Panc1 (cell line): ENCODE results near the gene CD4. TPM values are rescaled to one million over a fixed set of nuclear protein-coding genes. Genes with fewer than 3 reads are reported as not detected.

Experiments
- ATAC-seq: fragments of 200-7000 bp; cut with Tn5 transposase; 2 replicates; pipeline ENCODE4 v1.9.1; 2020; ENCODE audit warnings: mild to moderate bottlenecking, moderate library complexity
- BruUV-seq: library from RNA; stranded (reverse); fragments of 400-500 nt; replicated peaks from 2 replicates; lab custom pipeline; 2021; lab: Mats Ljungman, UMichigan
- CTCF ChIA-PET: fragments of 300-600 bp; sonication (Branson Sonifier 250); formaldehyde crosslinking; loops from one replicate; lab custom pipeline; 2022; ENCODE audit warnings: antibody characterized with exemption; lab: Charles Lee
- POLR2A ChIA-PET: fragments of 300-600 bp; sonication (Branson Sonifier 250); formaldehyde crosslinking; loops from one replicate; lab custom pipeline; 2022; ENCODE audit warnings: antibody characterized with exemption; lab: Charles Lee
- DNase-seq: peaks from one replicate; pipeline ENCODE4 v3.0.0-alpha.2; 2010; ENCODE audit warnings: low read depth, low spot score
- H3K27ac ChIP-seq: 2 replicates; pipeline ENCODE4 v1.5.1; 2011; ENCODE audit warnings: mild to moderate bottlenecking, low read length, inconsistent platforms
- H3K27me3 ChIP-seq: fragments of 200-500 bp; sonication (Bioruptor generic); 2 replicates; pipeline ENCODE4 v1.6.0; 2014; ENCODE audit warnings: low read length, inconsistent platforms; ENCODE audit not compliant: control insufficient read depth, insufficient read depth
- H3K36me3 ChIP-seq: fragments of 200-500 bp; sonication (Bioruptor generic); 2 replicates; pipeline ENCODE4 v1.5.1; 2014; ENCODE audit warnings: inconsistent platforms, mild to moderate bottlenecking, low read length, moderate library complexity; ENCODE audit not compliant: control insufficient read depth, insufficient read depth
- H3K4me1 ChIP-seq: 2 replicates; pipeline ENCODE4 v1.5.1; 2011; ENCODE audit warnings: inconsistent platforms, mild to moderate bottlenecking, low read length, moderate library complexity; ENCODE audit not compliant: control insufficient read depth, insufficient read depth
- H3K4me3 ChIP-seq, 2 experiments: 2 replicates each; pipeline ENCODE4 v1.5.1; 2011 to 2012; ENCODE audit warnings: low read depth in 2 of 2, low read length in 2 of 2, mild to moderate bottlenecking in 2 of 2, inconsistent platforms in 1 of 2, moderate library complexity in 1 of 2
- H3K9me3 ChIP-seq: fragments of 200-500 bp; sonication (Bioruptor generic); 2 replicates; pipeline ENCODE4 v1.5.1; 2014; ENCODE audit warnings: low read depth, mild to moderate bottlenecking, inconsistent platforms, low read length, moderate library complexity; ENCODE audit not compliant: control insufficient read depth, insufficient read depth
- CTCF ChIP-seq: fragments of 450-650 bp; IDR thresholded peaks from 2 replicates; pipeline ENCODE4 v1.5.1; 2017; ENCODE audit warnings: mild to moderate bottlenecking
- POLR2AphosphoS5 ChIP-seq: IDR thresholded peaks from 2 replicates; pipeline ENCODE4 v1.6.1; 2012; ENCODE audit warnings: mild to moderate bottlenecking, low read depth, low read length, moderate library complexity
- REST ChIP-seq, 2 experiments: IDR thresholded peaks; 2 replicates each; pipeline ENCODE4 v1.6.1; 2011 to 2012; ENCODE audit warnings: low read depth in 2 of 2, control low read depth in 1 of 2, low read length in 1 of 2, mild to moderate bottlenecking in 1 of 2, moderate library complexity in 1 of 2; ENCODE audit not compliant: insufficient read depth in 1 of 2
- SIN3A ChIP-seq: IDR thresholded peaks from 2 replicates; pipeline ENCODE4 v1.6.1; 2012; ENCODE audit warnings: low read depth, mild to moderate bottlenecking, low read length, moderate library complexity, borderline replicate concordance; ENCODE audit not compliant: insufficient read depth
- TCF7L2 ChIP-seq: IDR thresholded peaks from 2 replicates; pipeline ENCODE4 v1.6.1; 2011; ENCODE audit warnings: mild to moderate bottlenecking, low read depth, low read length, inconsistent platforms
- in situ Hi-C: cut with HindIII; loops from 2 replicates; pipeline ENCODE4 v1.10.0; 2016; ENCODE audit warnings: low sequenced_read_pairs, low pct_unique_long_range_greater_than_20kb
- intact Hi-C: fragments of 100-400 bp; cut with micrococcal nuclease; formaldehyde crosslinking; loops from one replicate; pipeline ENCODE4 v1.10.0; 2022; ENCODE audit not compliant: unreplicated experiment
- total RNA-seq: library from RNA; stranded (reverse); gene quantifications from one replicate; pipeline ENCODE4 v1.2.1, GENCODE V29; 2021; ENCODE audit not compliant: unreplicated experiment

Gene CD4
- total RNA-seq, 1 experiment from 2014 or later, result 0.23 TPM

GRCh38 chr12:6830999-6831398 lies 41.7 kb downstream of the CD4 start:
- TF ChIP-seq POLR2AphosphoS5, result no peak
- TF ChIP-seq TCF7L2, result no peak
- no peak for TF ChIP-seq SIN3A
- no peak for TF ChIP-seq REST (IDR thresholded peaks at IDR 0.05; ENCODE audit: insufficient read depth in 1 of 2, low read depth in 2 of 2, low read length in 1 of 2)
- TF ChIP-seq CTCF, result no peak
- no peaks in the 10 kb centered on the region for H3K36me3 ChIP-seq
- no peak overlapping the region for H3K27ac ChIP-seq
- ATAC-seq (no peak), DNase-seq (no peak)
- no peaks in the 10 kb centered on the region for H3K9me3 ChIP-seq
- H3K27me3 ChIP-seq, result no peaks in the 10 kb centered on the region
- H3K4me1 ChIP-seq, result peaks cover 4% of the 10 kb centered on the region; the same call in 1 of the 2 replicates
- in situ Hi-C loops (no loop called here), intact Hi-C loops (no loop called here)
- CTCF ChIA-PET, result no interaction called here
- H3K4me3 ChIP-seq, result no peak overlapping the region
- no TSS peak for BruUV-seq
- POLR2A ChIA-PET, result no interaction called here

- DNase-seq, result no peak
- no peaks in the 10 kb centered on the region for H3K27me3 ChIP-seq
- intact Hi-C loops (no loop called here), in situ Hi-C loops (no loop called here)
- TF ChIP-seq POLR2AphosphoS5 (no peak), CTCF (no peak), SIN3A (no peak), TCF7L2 (no peak), REST (IDR thresholded peaks at IDR 0.05; ENCODE audit: insufficient read depth in 1 of 2, low read depth in 2 of 2, low read length in 1 of 2) (no peak)
- H3K4me1 ChIP-seq, result peaks cover 4% of the 10 kb centered on the region; the same call in 1 of the 2 replicates
- H3K36me3 ChIP-seq, result no peaks in the 10 kb centered on the region
- ChIA-PET CTCF (no interaction called here), POLR2A (no interaction called here)
- H3K9me3 ChIP-seq, result no peaks in the 10 kb centered on the region
- ATAC-seq, result no peak
- H3K27ac ChIP-seq, result no peak overlapping the region
- no TSS peak for BruUV-seq
- H3K4me3 ChIP-seq, result no peak overlapping the region
These were observed 42.2 kb downstream of the CD4 start for GRCh38 chr12:6831450-6831995.
